ENCODE measurements around the gene OBSCN.
"Not testable (repeated sequence)": the region's sequence is repeated elsewhere in the genome, so short reads cannot be mapped to it uniquely, and the experiment has no call there.

Gene OBSCN

GRCh38 chr1:228214921-228215662 lies 7.2 kb downstream of the OBSCN start:
- no peak for TF ChIP-seq JUND (IDR thresholded peaks at IDR 0.05; ENCODE audit: low read depth)
- in situ Hi-C loops (cut with HindIII; ENCODE audit: low pct_unique_long_range_greater_than_20kb, low sequenced_read_pairs): no loop called here
- no peak for DNase-seq (ENCODE audit: low read depth in 1 of 2, low spot score in 1 of 2)

GRCh38 chr1:228215663-228216116 lies 7.8 kb downstream of the OBSCN start:
- TF ChIP-seq JUND (IDR thresholded peaks at IDR 0.05; ENCODE audit: low read depth): no peak
- in situ Hi-C loops (cut with HindIII; ENCODE audit: low pct_unique_long_range_greater_than_20kb, low sequenced_read_pairs): no loop called here
- no peak for DNase-seq (ENCODE audit: low read depth in 1 of 2, low spot score in 1 of 2)

GRCh38 chr1:228216371-228217320 lies 8.8 kb downstream of the OBSCN start:
- no peak for DNase-seq (ENCODE audit: low read depth in 1 of 2, low spot score in 1 of 2)
- in situ Hi-C loops (cut with HindIII; ENCODE audit: low pct_unique_long_range_greater_than_20kb, low sequenced_read_pairs): no loop called here
- TF ChIP-seq JUND (IDR thresholded peaks at IDR 0.05; ENCODE audit: low read depth): no peak

GRCh38 chr1:228217551-228218344 lies 9.9 kb downstream of the OBSCN start:
- no peak for TF ChIP-seq JUND (IDR thresholded peaks at IDR 0.05; ENCODE audit: low read depth)
- DNase-seq (ENCODE audit: low read depth in 1 of 2, low spot score in 1 of 2): no peak
- in situ Hi-C loops (cut with HindIII; ENCODE audit: low pct_unique_long_range_greater_than_20kb, low sequenced_read_pairs): no loop called here

- TF ChIP-seq JUND (IDR thresholded peaks at IDR 0.05; ENCODE audit: low read depth): no peak
- no peak for DNase-seq (ENCODE audit: low read depth in 1 of 2, low spot score in 1 of 2)
- in situ Hi-C loops (cut with HindIII; ENCODE audit: low pct_unique_long_range_greater_than_20kb, low sequenced_read_pairs): no loop called here
Observed at GRCh38 chr1:228218513-228219244, 10.8 kb downstream of the OBSCN start.

GRCh38 chr1:228219245-228219961 lies 11.6 kb downstream of the OBSCN start:
- no peak for TF ChIP-seq JUND (IDR thresholded peaks at IDR 0.05; ENCODE audit: low read depth)
- in situ Hi-C loops (cut with HindIII; ENCODE audit: low pct_unique_long_range_greater_than_20kb, low sequenced_read_pairs): no loop called here

GRCh38 chr1:228219962-228220780 lies 12.3 kb downstream of the OBSCN start:
- in situ Hi-C loops (cut with HindIII; ENCODE audit: low pct_unique_long_range_greater_than_20kb, low sequenced_read_pairs): no loop called here

More at GRCh38 chr1:228219245-228219961, 11.6 kb downstream of the OBSCN start:
- no peak for DNase-seq (ENCODE audit: low read depth in 1 of 2, low spot score in 1 of 2)

GRCh38 chr1:228221097-228221496 lies 13.3 kb downstream of the OBSCN start:
- in situ Hi-C loops (cut with HindIII; ENCODE audit: low pct_unique_long_range_greater_than_20kb, low sequenced_read_pairs): not testable (repeated sequence)

More at GRCh38 chr1:228219962-228220780, 12.3 kb downstream of the OBSCN start:
- no peak for TF ChIP-seq JUND (IDR thresholded peaks at IDR 0.05; ENCODE audit: low read depth)
- DNase-seq (ENCODE audit: low read depth in 1 of 2, low spot score in 1 of 2): no peak

GRCh38 chr1:228222548-228222947 lies 14.7 kb downstream of the OBSCN start:
- in situ Hi-C loops (cut with HindIII; ENCODE audit: low pct_unique_long_range_greater_than_20kb, low sequenced_read_pairs): no loop called here
- no peak for TF ChIP-seq JUND (IDR thresholded peaks at IDR 0.05; ENCODE audit: low read depth)
- DNase-seq (ENCODE audit: low read depth in 1 of 2, low spot score in 1 of 2): no peak

More at GRCh38 chr1:228221097-228221496, 13.3 kb downstream of the OBSCN start:
- not testable (repeated sequence) for DNase-seq (ENCODE audit: low read depth in 1 of 2, low spot score in 1 of 2)
